ENCODE results near the gene DCTN5. TPM values are rescaled to one million over a fixed set of nuclear protein-coding genes. Genes with fewer than 3 reads are reported as not detected.

DCTN5 gene
- total and polyA plus RNA-seq, 9 donors = 9.2 to 64.6 (median 34.6) TPM

DNA sequence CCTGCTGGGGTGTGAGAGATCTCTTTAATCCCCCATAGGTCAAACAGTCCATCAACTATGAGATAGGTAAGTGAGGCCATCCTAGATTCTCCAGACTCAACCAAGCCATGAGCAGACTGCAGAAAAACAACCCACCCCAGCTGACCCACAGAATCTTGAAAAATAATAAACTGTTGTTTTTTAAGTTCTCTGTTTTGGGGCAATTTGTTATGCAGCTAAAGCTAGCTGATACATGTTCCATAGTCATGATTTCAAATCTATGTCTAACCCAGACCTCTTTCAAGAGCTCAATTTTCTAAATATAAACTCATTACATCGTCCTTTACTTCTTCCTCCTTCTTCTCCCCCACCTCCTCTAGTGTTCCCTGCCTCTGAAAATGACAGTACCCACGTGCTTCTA, 61.7 kb downstream of the DCTN5 start:
- no peaks in the 10 kb centered on the region for H3K27me3 ChIP-seq
- WGBS, 3 donors = 56 to 61% (median 59%) methylated on average over 2 of the region's 2 CpGs
- no peaks in the 10 kb centered on the region for H3K36me3 ChIP-seq
- no peak overlapping the region for H3K4me3 ChIP-seq
- H3K9me3 ChIP-seq = no peaks in the 10 kb centered on the region
- no peak for DNase-seq
- H3K27ac ChIP-seq = no peak overlapping the region
- intact Hi-C loops (cut with DNase I) = no loop called here
- no peaks in the 10 kb centered on the region for H3K4me1 ChIP-seq (ENCODE audit: insufficient read depth)
- TF ChIP-seq, protein P1, sequence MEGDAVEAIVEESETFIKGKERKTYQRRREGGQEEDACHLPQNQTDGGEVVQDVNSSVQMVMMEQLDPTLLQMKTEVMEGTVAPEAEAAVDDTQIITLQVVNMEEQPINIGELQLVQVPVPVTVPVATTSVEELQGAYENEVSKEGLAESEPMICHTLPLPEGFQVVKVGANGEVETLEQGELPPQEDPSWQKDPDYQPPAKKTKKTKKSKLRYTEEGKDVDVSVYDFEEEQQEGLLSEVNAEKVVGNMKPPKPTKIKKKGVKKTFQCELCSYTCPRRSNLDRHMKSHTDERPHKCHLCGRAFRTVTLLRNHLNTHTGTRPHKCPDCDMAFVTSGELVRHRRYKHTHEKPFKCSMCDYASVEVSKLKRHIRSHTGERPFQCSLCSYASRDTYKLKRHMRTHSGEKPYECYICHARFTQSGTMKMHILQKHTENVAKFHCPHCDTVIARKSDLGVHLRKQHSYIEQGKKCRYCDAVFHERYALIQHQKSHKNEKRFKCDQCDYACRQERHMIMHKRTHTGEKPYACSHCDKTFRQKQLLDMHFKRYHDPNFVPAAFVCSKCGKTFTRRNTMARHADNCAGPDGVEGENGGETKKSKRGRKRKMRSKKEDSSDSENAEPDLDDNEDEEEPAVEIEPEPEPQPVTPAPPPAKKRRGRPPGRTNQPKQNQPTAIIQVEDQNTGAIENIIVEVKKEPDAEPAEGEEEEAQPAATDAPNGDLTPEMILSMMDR (IDR thresholded peaks at IDR 0.05) = no peak
- TF ChIP-seq POLR2A (IDR thresholded peaks at IDR 0.05) = no peak
- TF ChIP-seq EP300 (IDR thresholded peaks at IDR 0.05) = no peak

GRCh38 chr16:23704772-23705516, 63.7 kb downstream of the DCTN5 start:
- no peak overlapping the region for H3K4me3 ChIP-seq
- no peak for DNase-seq
- TF ChIP-seq POLR2A (IDR thresholded peaks at IDR 0.05) (no peak), EP300 (IDR thresholded peaks at IDR 0.05) (no peak)
- TF ChIP-seq, protein P1 (IDR thresholded peaks at IDR 0.05) = no peak
- no peaks in the 10 kb centered on the region for H3K36me3 ChIP-seq
- no peaks in the 10 kb centered on the region for H3K9me3 ChIP-seq
- H3K27me3 ChIP-seq = no peaks in the 10 kb centered on the region
- 83 to 87% (median 86%) methylated on average over 22 of the region's 22 CpGs for WGBS, 3 donors
- intact Hi-C loops (cut with DNase I) = no loop called here
- H3K4me1 ChIP-seq (ENCODE audit: insufficient read depth) = no peaks in the 10 kb centered on the region
- no peak overlapping the region for H3K27ac ChIP-seq

DNA sequence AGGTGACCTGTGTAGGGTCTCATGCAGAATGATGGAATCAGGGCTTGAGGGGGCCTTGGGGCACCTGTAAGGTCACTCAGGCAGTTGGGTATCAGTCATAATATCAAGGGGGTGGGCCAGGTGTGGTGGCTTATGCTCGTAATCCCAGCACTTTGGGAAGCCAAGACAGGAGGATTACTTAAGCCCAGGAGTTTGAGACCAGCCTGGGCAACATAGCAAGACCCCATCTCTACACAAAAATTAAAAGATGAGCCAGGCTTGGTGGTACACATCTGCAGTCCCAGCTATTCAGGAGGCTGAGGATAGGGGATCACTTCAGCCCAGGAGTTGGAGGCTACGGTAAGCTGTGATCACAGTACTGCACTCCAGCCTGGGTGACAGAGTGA, 64.2 kb downstream of the DCTN5 start:
- Histone ChIP-seq H3K27ac (no peak overlapping the region), H3K4me3 (no peak overlapping the region), H3K4me1 (ENCODE audit: insufficient read depth) (no peaks in the 10 kb centered on the region), H3K27me3 (no peaks in the 10 kb centered on the region), H3K9me3 (no peaks in the 10 kb centered on the region), H3K36me3 (no peaks in the 10 kb centered on the region)
- intact Hi-C loops (cut with DNase I) = no loop called here
- whole genome bisulfite sequencing, 3 donors = 75 to 83% (median 81%) methylated on average over 2 of the region's 2 CpGs
- DNase-seq = no peak
- TF ChIP-seq EP300 (IDR thresholded peaks at IDR 0.05) (no peak), POLR2A (IDR thresholded peaks at IDR 0.05) (no peak)
- TF ChIP-seq, protein P1 (IDR thresholded peaks at IDR 0.05) = no peak

- 73 to 80% (median 75%) methylated on average over 4 of the region's 4 CpGs for WGBS, 3 donors
- no peak for TF ChIP-seq EP300 (IDR thresholded peaks at IDR 0.05)
- no peak for TF ChIP-seq POLR2A (IDR thresholded peaks at IDR 0.05)
- TF ChIP-seq, protein P1 (IDR thresholded peaks at IDR 0.05) = no peak
- H3K4me1 ChIP-seq (ENCODE audit: insufficient read depth) = no peaks in the 10 kb centered on the region
- no peak overlapping the region for H3K4me3 ChIP-seq
- intact Hi-C loops (cut with DNase I) = no loop called here
- no peak overlapping the region for H3K27ac ChIP-seq
- H3K9me3 ChIP-seq = no peaks in the 10 kb centered on the region
- no peaks in the 10 kb centered on the region for H3K27me3 ChIP-seq
- no peak for DNase-seq
- H3K36me3 ChIP-seq = no peaks in the 10 kb centered on the region
Measured at GRCh38 chr16:23706439-23706838, 65.2 kb downstream of the DCTN5 start.
